Spleen (tissue), 11 donors: Measurements from ENCODE around the gene NSD2. TPM values are rescaled to one million over a fixed set of nuclear protein-coding genes. Genes with fewer than 3 reads are reported as not detected.

Source experiments
- DNase-seq: peaks from one replicate; pipeline ENCODE4 v3.0.0-alpha.2; 2020
- H3K27ac ChIP-seq, 8 donors: fragments of 200-600 bp; sonication (generic) in 7 of 8; 1 replicate in 4 of 8; 2 replicates in 4 of 8; pipeline versions ENCODE4 v1.5.0 to v1.8.0; 2016 to 2021; ENCODE audit warnings: inconsistent platforms in 4 of 8, mild to moderate bottlenecking in 4 of 8, moderate library complexity in 1 of 8
- H3K27me3 ChIP-seq, 7 donors: fragments of 200-600 bp; sonication (generic) in 6 of 7; replicated peaks in 1 of 7; 1 replicate in 4 of 7; 2 replicates in 3 of 7; pipeline versions ENCODE4 v1.5.0 to v1.8.0; 2016 to 2021; ENCODE audit warnings: inconsistent platforms in 3 of 7, mild to moderate bottlenecking in 1 of 7
- H3K36me3 ChIP-seq, 6 donors: fragments of 200-600 bp; sonication (generic) in 5 of 6; 1 replicate in 4 of 6; 2 replicates in 2 of 6; pipeline versions ENCODE4 v1.5.0 to v1.8.0; 2016 to 2021; ENCODE audit warnings: inconsistent platforms in 2 of 6
- H3K4me1 ChIP-seq, 6 donors: fragments of 200-600 bp; sonication (generic) in 5 of 6; 1 replicate in 3 of 6; 2 replicates in 3 of 6; pipeline versions ENCODE4 v1.5.0 to v1.8.0; 2016 to 2021; ENCODE audit warnings: inconsistent platforms in 3 of 6
- H3K4me3 ChIP-seq, 8 donors: fragments of 200-600 bp; sonication (generic) in 7 of 8; 1 replicate in 4 of 8; 2 replicates in 4 of 8; pipeline versions ENCODE4 v1.5.0 to v1.8.0; 2016 to 2021; ENCODE audit warnings: inconsistent platforms in 4 of 8, mild to moderate bottlenecking in 4 of 8, moderate library complexity in 2 of 8
- H3K9me3 ChIP-seq, 8 donors: fragments of 200-600 bp; sonication (generic) in 7 of 8; 1 replicate in 4 of 8; 2 replicates in 4 of 8; pipeline versions ENCODE4 v1.5.0 to v1.8.0; 2016 to 2021; ENCODE audit warnings: inconsistent platforms in 4 of 8
- CTCF ChIP-seq, 11 experiments: fragments of 200-600 bp in 7 of 11; fragments of 450-650 bp in 4 of 11; sonication (generic) in 4 of 11; IDR thresholded peaks in 8 of 11; conservative IDR thresholded peaks in 3 of 11; 1 replicate in 7 of 11; 2 replicates in 4 of 11; pipeline versions ENCODE4 v1.4.0 to v1.8.0; 2016 to 2021; ENCODE audit warnings: antibody characterized with exemption in 11 of 11, inconsistent platforms in 4 of 11, mild to moderate bottlenecking in 1 of 11
- POLR2A ChIP-seq, 3 donors: fragments of 450-650 bp; IDR thresholded peaks; one replicate each; pipeline ENCODE4 v1.5.1; 2017; ENCODE audit warnings: antibody characterized with exemption in 3 of 3, mild to moderate bottlenecking in 1 of 3
- POLR2AphosphoS5 ChIP-seq, 3 donors: sonication (generic); formaldehyde crosslinking; IDR thresholded peaks; one replicate each; pipeline ENCODE4 v1.5.1; 2017; ENCODE audit warnings: antibody characterized with exemption in 3 of 3
- whole genome bisulfite sequencing, 5 donors: extraction: QIAGEN DNeasy Blood & Tissue Kit in 3 of 5; methylation state at CpG; one replicate each; pipeline versions ENCODE4 v1.1.5 to v1.1.7; 2013 to 2018; 5-methylcytosine and 5-hydroxymethylcytosine counted together
- intact Hi-C: fragments of 100-400 bp; cut with DNase I; formaldehyde crosslinking; loops from one replicate; pipeline ENCODE4 v1.15.0; 2023; ENCODE audit warnings: low total_unique reads
- polyA plus RNA-seq, 3 donors: library from polyadenylated mRNA; stranded (reverse); fragments of 200-250 nt; gene quantifications; one replicate each; pipeline ENCODE4 v1.2.1, GENCODE V29; 2013
- total RNA-seq, 7 donors: library from RNA; depleted of rRNA in 3 of 7; stranded (reverse); fragments of >200 nt in 3 of 7; fragmentation: NEBNext Ultra II Directional in 4 of 7; extraction: Animal tissue kit (Norgen Biotek cat#: 25700) in 4 of 7; gene quantifications; one replicate each; pipeline versions ENCODE4 v1.1.0 to v1.2.1, GENCODE V29; 2016 to 2021
- donor health status: healthy with polysubstance abuse.
- donor health status: DM: no; HTN: no; CAD: no; lungs with moderate emphysema.
- donor health status: DM: no; HTN: no; CAD: no.
- donor health status: Bipolar disorder and iron deficiency.
- donor health status: healthy.
- donor health status: DM: no; HTN: no; CAD: no.
- donor health status: DM: yes; HTN: yes; CAD: no.

Gene NSD2
- total and polyA plus RNA-seq, 10 donors = 7.1 to 58.9 (median 47.8) TPM

DNA sequence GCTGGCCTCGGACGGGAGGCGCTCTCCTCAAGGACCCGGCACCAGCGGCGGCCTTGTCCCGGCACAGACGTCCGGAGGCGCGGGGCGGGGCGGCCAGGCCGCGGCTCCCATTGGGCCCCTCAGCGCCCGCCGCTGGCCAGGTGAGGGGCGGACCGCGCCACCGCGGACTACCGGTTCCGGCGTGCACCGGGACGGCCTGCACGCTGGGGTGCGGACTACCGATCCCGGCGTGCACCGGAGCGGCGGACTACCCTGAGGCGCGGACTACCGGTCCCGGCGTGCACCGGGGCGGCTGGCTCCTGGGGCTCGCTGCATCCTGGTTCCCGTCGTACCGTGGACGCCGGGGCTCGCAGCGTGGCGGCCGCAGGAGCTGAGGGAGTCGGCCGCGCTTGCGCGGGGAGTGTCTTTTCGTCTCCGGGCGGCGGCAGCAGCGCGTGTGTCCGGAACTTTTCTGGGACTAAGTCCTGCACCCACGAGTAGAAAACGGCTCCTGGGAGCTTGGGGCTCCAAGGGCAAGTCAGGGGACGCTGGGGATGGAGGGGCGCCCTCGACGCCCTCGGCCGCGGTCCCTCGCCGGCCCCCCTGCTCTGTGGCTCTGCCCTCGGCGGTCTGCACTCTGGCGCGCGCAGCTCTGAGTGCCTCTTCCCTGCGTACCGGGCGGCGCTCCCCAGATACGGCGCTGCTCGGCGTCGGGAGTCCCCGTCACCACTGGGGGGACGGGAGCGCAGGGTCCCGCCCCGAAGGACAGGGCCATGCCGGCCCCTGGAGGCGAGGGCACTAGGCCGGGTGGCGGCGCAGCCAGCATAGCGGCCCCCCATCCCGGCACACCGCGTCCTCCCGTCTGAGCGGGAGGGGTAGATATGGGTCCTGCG is 14.9 kb upstream of the NSD2 start, which contains the start of gene LETM1:
Gene LETM1, minus strand, starts transcription at position 86 of the 872 bp plus-strand sequence. CDS start 206 bp downstream, outside the sequence.
- Histone ChIP-seq H3K27me3 (no peaks in the 10 kb centered on the region), H3K4me3 (peak within 1 kb of the TSS; percentile 73 to 98 (median 90)), H3K36me3 (peaks cover 0 to 4% (median 0%) of the 10 kb centered on the region in 6 donors), H3K9me3 (no peaks in the 10 kb centered on the region), H3K4me1 (peaks cover 15 to 68% (median 42%) of the 10 kb centered on the region in 6 donors), H3K27ac (peak within 1 kb of the TSS; percentile 75 to 90 (median 84))
- WGBS, 5 donors = 0 to 1% (median 1%) methylated on average over 13 to 107 of the region's 107 CpGs
- DNase-seq = peak; percentile 100
- peak in 1 of 3 donors; percentile 25 for TF ChIP-seq POLR2A (IDR thresholded peaks at IDR 0.05)
- TF ChIP-seq POLR2AphosphoS5 (IDR thresholded peaks at IDR 0.05) = peak; percentile 91 to 95 (median 92)
- TF ChIP-seq CTCF (IDR thresholded peaks at IDR 0.05 in 8 of 11, conservative IDR thresholded peaks at IDR 0.05 in 3 of 11) = peak in 6 of 11 experiments; percentile 0 to 45 (median 4)
- intact Hi-C loops = no loop called here

DNA sequence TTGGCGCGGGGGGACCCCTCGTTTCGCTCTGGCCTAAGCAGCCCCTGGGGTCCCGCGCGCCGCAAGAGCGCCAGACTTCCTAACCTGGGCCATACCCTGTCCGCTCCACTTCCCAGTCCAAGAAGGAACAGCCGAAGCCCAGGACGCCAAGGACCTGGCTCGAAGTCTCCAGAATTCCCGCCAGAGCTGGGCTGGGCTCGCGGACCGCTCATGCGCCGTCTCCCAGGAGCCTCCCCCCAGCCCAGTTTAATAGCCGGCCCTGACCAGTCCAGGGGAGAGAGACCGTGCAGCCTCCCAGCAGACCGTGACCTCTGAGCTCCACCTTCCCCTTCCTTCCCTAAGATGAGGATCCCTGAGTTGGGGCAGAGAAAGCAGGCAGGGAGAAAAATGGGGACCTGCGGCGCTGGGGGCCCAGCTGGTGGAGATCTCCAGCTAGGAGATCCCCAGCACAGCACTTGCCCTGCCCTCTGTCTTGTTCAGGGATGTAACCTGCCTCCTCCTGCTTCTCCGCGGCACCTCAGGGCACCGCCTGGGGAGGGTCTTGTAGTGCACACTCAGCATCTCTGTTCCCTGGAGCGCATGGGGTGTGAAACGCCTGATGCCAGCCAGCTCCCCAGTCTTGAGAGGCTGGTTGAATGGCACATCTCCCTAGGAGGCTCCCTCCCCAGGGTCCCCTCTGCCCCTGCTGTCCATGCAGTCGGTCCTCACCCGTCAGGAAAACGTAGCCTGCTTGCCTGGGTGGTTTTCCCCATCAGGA is 14.1 kb upstream of the NSD2 start:
- no peaks in the 10 kb centered on the region for H3K9me3 ChIP-seq
- H3K4me3 ChIP-seq = peak overlapping the region; percentile 73 to 98 (median 90)
- TF ChIP-seq POLR2AphosphoS5 (IDR thresholded peaks at IDR 0.05) (no peak), POLR2A (IDR thresholded peaks at IDR 0.05) (no peak), CTCF (IDR thresholded peaks at IDR 0.05 in 8 of 11, conservative IDR thresholded peaks at IDR 0.05 in 3 of 11) (no peak)
- H3K4me1 ChIP-seq = peaks cover 15 to 67% (median 46%) of the 10 kb centered on the region in 6 donors
- intact Hi-C loops = no loop called here
- H3K36me3 ChIP-seq = peaks cover 0 to 4% (median 0%) of the 10 kb centered on the region in 6 donors
- H3K27me3 ChIP-seq = peaks cover 0 to 2% (median 0%) of the 10 kb centered on the region in 7 donors
- 26 to 32% (median 28%) methylated on average over 18 to 32 of the region's 32 CpGs for WGBS, 5 donors
- peak overlapping the region; percentile 75 to 90 (median 84) for H3K27ac ChIP-seq
- DNase-seq = no peak

- Histone ChIP-seq H3K27me3 (peaks cover 0 to 10% (median 0%) of the 10 kb centered on the region in 7 donors), H3K9me3 (no peaks in the 10 kb centered on the region), H3K27ac (no peak overlapping the region), H3K4me1 (peaks cover 15 to 67% (median 50%) of the 10 kb centered on the region in 6 donors), H3K4me3 (peak overlapping the region in 1 of 8 donors; percentile 76), H3K36me3 (peaks cover 0 to 4% (median 0%) of the 10 kb centered on the region in 6 donors)
- WGBS, 5 donors = 83 to 94% (median 93%) methylated on average over 1 to 5 of the region's 5 CpGs
- TF ChIP-seq POLR2AphosphoS5 (IDR thresholded peaks at IDR 0.05) = no peak
- intact Hi-C loops = no loop called here
- DNase-seq = no peak
Observed at GRCh38 chr4:1857931-1858330, 13.3 kb upstream of the NSD2 start.

DNA sequence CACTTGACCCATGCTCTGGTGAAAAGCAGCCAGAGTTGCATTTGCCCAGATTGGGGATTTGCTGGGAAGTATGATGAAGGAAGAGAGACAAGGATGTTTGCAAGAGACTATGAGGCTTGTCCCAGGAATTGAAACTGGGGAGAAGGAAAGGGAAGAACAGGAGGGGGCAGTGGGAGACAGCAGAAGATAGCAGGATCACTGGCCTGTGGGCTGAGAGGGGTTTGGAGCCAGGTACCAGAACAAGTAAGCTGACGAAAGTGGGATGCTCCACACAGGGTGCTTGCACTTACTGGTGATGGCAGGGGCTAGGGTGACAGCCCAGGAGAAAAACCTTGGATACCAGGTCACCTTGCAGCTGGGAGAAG is 11.8 kb upstream of the NSD2 start:
- intact Hi-C loops = no loop called here
- no peaks in the 10 kb centered on the region for H3K9me3 ChIP-seq
- TF ChIP-seq POLR2AphosphoS5 (IDR thresholded peaks at IDR 0.05) = no peak
- TF ChIP-seq POLR2A (IDR thresholded peaks at IDR 0.05) = no peak
- TF ChIP-seq CTCF (IDR thresholded peaks at IDR 0.05 in 8 of 11, conservative IDR thresholded peaks at IDR 0.05 in 3 of 11) = no peak
- peaks cover 15 to 62% (median 45%) of the 10 kb centered on the region in 6 donors for H3K4me1 ChIP-seq
- WGBS, 5 donors = 77 to 89% (median 83%) methylated on average over 1 of the region's 1 CpG
- H3K4me3 ChIP-seq = no peak overlapping the region
- H3K27ac ChIP-seq = no peak overlapping the region
- peaks cover 0 to 14% (median 0%) of the 10 kb centered on the region in 7 donors for H3K27me3 ChIP-seq
- no peaks in the 10 kb centered on the region for H3K36me3 ChIP-seq
- DNase-seq = no peak
